Activated T-helper 1 cell treated with anti-CD3 and anti-CD28 coated beads, Interleukin-12 subunit alpha, Interleukin-12 subunit beta, Interleukin-2, Interleukin-4 antibody, amounts not matched to agents 30 ng/mL and 10 ng/mL and 1 ng/mL, durations not matched to agents 14 hours and 24 hours and 36 hours (primary cell): Measurements from ENCODE around the gene TMEM145. TPM values are rescaled to one million over a fixed set of nuclear protein-coding genes. Genes with fewer than 3 reads are reported as not detected.
"Not testable (repeated sequence)": the region's sequence is repeated elsewhere in the genome, so short reads cannot be mapped to it uniquely, and the experiment has no call there.

Experiments
- DNase-seq: peaks from one replicate; pipeline ENCODE4 v3.0.0; 2021; ENCODE audit warnings: low spot score
- H3K27ac Mint-ChIP-seq: one replicate; pipeline ENCODE4 v1.8.0; 2021; ENCODE audit warnings: mild to moderate bottlenecking, mixed read lengths
- H3K27me3 Mint-ChIP-seq: one replicate; pipeline ENCODE4 v1.8.0; 2022; ENCODE audit warnings: mild to moderate bottlenecking, moderate library complexity, mixed read lengths; ENCODE audit not compliant: insufficient read depth
- H3K36me3 Mint-ChIP-seq: one replicate; pipeline ENCODE4 v1.8.0; 2021; ENCODE audit warnings: low read depth, mixed read lengths
- H3K4me1 Mint-ChIP-seq: one replicate; pipeline ENCODE4 v1.8.0; 2021; ENCODE audit warnings: low read depth, mixed read lengths
- H3K4me3 Mint-ChIP-seq: one replicate; pipeline ENCODE4 v1.8.0; 2021; ENCODE audit warnings: mild to moderate bottlenecking, moderate library complexity, mixed read lengths
- H3K9me3 Mint-ChIP-seq: one replicate; pipeline ENCODE4 v1.8.0; 2021; ENCODE audit warnings: mixed read lengths
- intact Hi-C: fragments of 100-400 bp; cut with micrococcal nuclease; formaldehyde crosslinking; loops from one replicate; pipeline ENCODE4 v1.15.1; 2024
- total RNA-seq: library from RNA; stranded (reverse); gene quantifications from 2 replicates; pipeline ENCODE4 v1.2.3, GENCODE V29; 2022

TMEM145 gene
- total RNA-seq: 0.56 and 2.1 TPM in 2 replicates

DNA sequence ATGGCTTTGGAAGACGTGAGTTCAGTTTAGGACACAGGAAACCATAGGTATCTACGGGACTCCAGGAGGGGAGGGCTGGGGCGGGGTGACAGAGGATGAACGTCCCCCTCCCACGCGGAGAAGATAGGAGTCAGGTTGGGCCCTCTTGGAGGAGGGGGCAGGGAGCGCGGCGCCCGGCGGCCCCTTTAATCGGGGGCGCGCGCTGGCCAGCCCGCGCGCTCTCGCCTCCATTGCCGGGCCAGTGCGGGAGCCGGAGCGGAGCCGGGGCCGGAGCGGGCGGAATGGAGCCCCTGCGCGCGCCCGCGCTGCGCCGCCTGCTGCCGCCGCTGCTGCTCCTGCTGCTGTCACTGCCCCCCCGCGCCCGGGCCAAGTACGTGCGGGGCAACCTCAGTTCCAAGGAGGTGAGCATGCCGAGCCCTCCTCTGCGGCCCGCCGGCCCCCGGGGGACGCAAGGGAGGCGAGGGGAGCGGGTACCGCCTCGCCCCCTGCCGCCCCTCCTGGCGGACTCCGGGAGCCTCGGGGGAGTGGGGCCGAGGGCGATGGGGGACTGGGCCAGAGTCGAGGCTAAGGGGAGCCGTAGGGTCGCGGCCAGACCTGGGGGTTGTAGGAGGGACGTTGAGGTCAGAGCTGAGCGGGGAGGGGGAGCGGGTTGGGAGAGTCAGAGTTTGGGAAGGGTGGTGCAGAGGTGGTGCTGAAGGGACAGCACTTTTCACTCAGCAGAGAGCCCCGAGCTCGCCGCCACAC lies at the start of gene TMEM145:
Gene TMEM145, plus strand, starts transcription at position 214 of the 744 bp plus-strand sequence. Its CDS starts 68 bp downstream, at position 282.
- DNase-seq: peak; percentile 35
- Mint-ChIP-seq H3K4me1 (peaks cover 7% of the 10 kb centered on the region), H3K36me3 (no peaks in the 10 kb centered on the region), H3K9me3 (no peaks in the 10 kb centered on the region), H3K27me3 (peaks cover 44% of the 10 kb centered on the region), H3K27ac (no peak within 1 kb of the TSS), H3K4me3 (peak within 1 kb of the TSS; percentile 79)
- intact Hi-C loops: loop anchor here (1.0 kb wide), 2 partner anchors 11 to 12 kb away; partner anchors contain the start of genes MEGF8, PAFAH1B3 and PRR19

DNA sequence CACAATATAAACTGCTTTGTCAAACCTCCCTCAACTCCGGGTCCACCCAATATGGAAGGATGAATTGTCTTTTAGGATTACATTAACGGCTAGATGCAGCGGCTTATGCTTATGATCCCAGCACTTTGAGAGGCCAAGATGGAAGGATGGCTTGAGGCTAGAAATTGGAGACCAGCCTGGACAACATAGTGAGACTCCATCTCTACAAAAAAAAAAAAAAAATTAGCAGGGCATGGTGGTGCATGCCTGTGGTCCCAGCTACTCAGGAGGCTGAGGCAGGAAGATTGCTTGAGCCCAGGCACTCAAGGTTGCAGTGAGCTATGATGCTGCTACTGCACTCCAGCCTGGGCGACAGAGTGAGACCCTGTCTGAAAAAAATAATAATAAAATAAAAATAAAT lies 47.0 kb upstream of the TMEM145 start:
- DNase-seq, H3K27ac Mint-ChIP-seq, H3K27me3 Mint-ChIP-seq, intact Hi-C loops, H3K36me3 Mint-ChIP-seq, H3K9me3 Mint-ChIP-seq, H3K4me3 Mint-ChIP-seq: not testable (repeated sequence)
- H3K4me1 Mint-ChIP-seq: peaks cover 25% of the 10 kb centered on the region

DNA sequence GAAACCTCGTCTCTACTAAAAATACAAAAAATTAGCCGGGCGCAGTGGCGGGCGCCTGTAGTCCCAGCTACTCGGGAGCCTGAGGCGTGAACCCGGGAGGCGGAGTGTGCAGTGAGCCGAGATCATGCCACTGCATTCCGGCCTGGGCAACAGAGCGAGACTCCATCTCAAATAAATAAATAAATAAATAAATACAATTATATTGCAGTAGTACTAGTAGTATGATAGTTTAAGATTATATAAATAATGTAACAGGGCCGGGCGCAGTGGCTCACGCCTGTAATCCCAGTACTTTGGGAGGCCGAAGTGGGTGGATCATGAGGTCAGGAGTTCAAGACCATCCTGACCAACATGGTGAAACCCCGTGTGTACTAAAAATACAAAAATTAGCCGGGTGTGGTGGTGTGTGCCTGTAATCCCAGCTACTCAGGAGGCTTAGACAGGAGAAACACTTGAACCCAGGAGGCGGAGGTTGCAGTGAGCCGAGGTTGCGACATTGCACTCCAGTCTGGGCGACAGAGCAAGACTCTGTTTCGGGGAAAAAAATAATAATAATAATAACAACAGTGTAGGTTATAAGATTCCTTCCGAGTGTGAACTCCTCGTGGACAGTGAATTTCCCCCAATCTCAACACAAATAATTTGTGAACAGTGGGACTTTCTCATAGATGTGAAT lies 46.0 kb upstream of the TMEM145 start:
- peaks cover 30% of the 10 kb centered on the region for H3K4me1 Mint-ChIP-seq
- H3K4me3 Mint-ChIP-seq, DNase-seq, H3K36me3 Mint-ChIP-seq, H3K27me3 Mint-ChIP-seq, intact Hi-C loops, H3K9me3 Mint-ChIP-seq, H3K27ac Mint-ChIP-seq: not testable (repeated sequence)

- Mint-ChIP-seq H3K36me3 (peaks cover 6% of the 10 kb centered on the region), H3K9me3 (no peaks in the 10 kb centered on the region), H3K27me3 (no peaks in the 10 kb centered on the region), H3K4me1 (peaks cover 30% of the 10 kb centered on the region), H3K4me3 (no peak overlapping the region), H3K27ac (no peak overlapping the region)
- intact Hi-C loops: loop anchor here (1.0 kb wide), 6 partner anchors 12 to 407 kb away; partner anchors contain the start of genes DEDD2, ERF, PAFAH1B3 and PRR19
- no peak for DNase-seq
Observed at GRCh38 chr19:42267644-42268141, 45.4 kb upstream of the TMEM145 start.

- intact Hi-C loops: loop anchor here (1.0 kb wide), 6 partner anchors 13 to 408 kb away; partner anchors contain the start of genes DEDD2, ERF, PAFAH1B3 and PRR19
- DNase-seq: peak; percentile 99
- H3K36me3 Mint-ChIP-seq: peaks cover 6% of the 10 kb centered on the region
- no peak overlapping the region for H3K27ac Mint-ChIP-seq
- H3K4me1 Mint-ChIP-seq: peaks cover 30% of the 10 kb centered on the region
- H3K27me3 Mint-ChIP-seq: no peaks in the 10 kb centered on the region
- no peak overlapping the region for H3K4me3 Mint-ChIP-seq
- no peaks in the 10 kb centered on the region for H3K9me3 Mint-ChIP-seq
Observed at GRCh38 chr19:42268142-42268703, 44.9 kb upstream of the TMEM145 start.

- no peaks in the 10 kb centered on the region for H3K9me3 Mint-ChIP-seq
- intact Hi-C loops: loop anchor here (1.0 kb wide), 6 partner anchors 14 to 409 kb away; partner anchors contain the start of genes DEDD2, ERF, PAFAH1B3 and PRR19
- no peak within 1 kb of the TSS for H3K4me3 Mint-ChIP-seq
- peak; percentile 99 for DNase-seq
- peak within 1 kb of the TSS; percentile 99 for H3K27ac Mint-ChIP-seq
- peaks cover 10% of the 10 kb centered on the region for H3K36me3 Mint-ChIP-seq
- H3K27me3 Mint-ChIP-seq: no peaks in the 10 kb centered on the region
- H3K4me1 Mint-ChIP-seq: peaks cover 30% of the 10 kb centered on the region
Observed at GRCh38 chr19:42268704-42269477, 44.2 kb upstream of the TMEM145 start, which contains the start of gene CIC. CIC (plus strand) TSS chr19:42269252; CDS start chr19:42271784, 2,532 bp downstream.

- intact Hi-C loops: no loop called here
- H3K27me3 Mint-ChIP-seq: no peaks in the 10 kb centered on the region
- peaks cover 15% of the 10 kb centered on the region for H3K36me3 Mint-ChIP-seq
- peaks cover 33% of the 10 kb centered on the region for H3K4me1 Mint-ChIP-seq
- DNase-seq: no peak
- peak overlapping the region; percentile 99 for H3K27ac Mint-ChIP-seq
- no peaks in the 10 kb centered on the region for H3K9me3 Mint-ChIP-seq
- no peak overlapping the region for H3K4me3 Mint-ChIP-seq
Observed at GRCh38 chr19:42269478-42270345, 43.4 kb upstream of the TMEM145 start.

GRCh38 chr19:42270346-42271044 lies 42.6 kb upstream of the TMEM145 start:
- H3K9me3 Mint-ChIP-seq: no peaks in the 10 kb centered on the region
- no peaks in the 10 kb centered on the region for H3K27me3 Mint-ChIP-seq
- peak overlapping the region; percentile 99 for H3K27ac Mint-ChIP-seq
- H3K4me3 Mint-ChIP-seq: no peak overlapping the region
- DNase-seq: peak; percentile 59
- peaks cover 40% of the 10 kb centered on the region for H3K4me1 Mint-ChIP-seq
- H3K36me3 Mint-ChIP-seq: peaks cover 16% of the 10 kb centered on the region
- intact Hi-C loops: no loop called here

GRCh38 chr19:42271045-42271419 lies 42.1 kb upstream of the TMEM145 start:
- intact Hi-C loops: no loop called here
- DNase-seq: no peak
- H3K27ac Mint-ChIP-seq: peak overlapping the region; percentile 88
- H3K4me3 Mint-ChIP-seq: no peak overlapping the region
- H3K27me3 Mint-ChIP-seq: no peaks in the 10 kb centered on the region
- H3K9me3 Mint-ChIP-seq: no peaks in the 10 kb centered on the region
- H3K4me1 Mint-ChIP-seq: peaks cover 44% of the 10 kb centered on the region
- H3K36me3 Mint-ChIP-seq: peaks cover 20% of the 10 kb centered on the region

GRCh38 chr19:42271861-42272534 lies 41.1 kb upstream of the TMEM145 start:
- no peaks in the 10 kb centered on the region for H3K27me3 Mint-ChIP-seq
- DNase-seq: no peak
- no peaks in the 10 kb centered on the region for H3K9me3 Mint-ChIP-seq
- H3K4me1 Mint-ChIP-seq: peaks cover 54% of the 10 kb centered on the region
- no peak overlapping the region for H3K4me3 Mint-ChIP-seq
- peaks cover 23% of the 10 kb centered on the region for H3K36me3 Mint-ChIP-seq
- peak overlapping the region; percentile 88 for H3K27ac Mint-ChIP-seq
- intact Hi-C loops: no loop called here

DNA sequence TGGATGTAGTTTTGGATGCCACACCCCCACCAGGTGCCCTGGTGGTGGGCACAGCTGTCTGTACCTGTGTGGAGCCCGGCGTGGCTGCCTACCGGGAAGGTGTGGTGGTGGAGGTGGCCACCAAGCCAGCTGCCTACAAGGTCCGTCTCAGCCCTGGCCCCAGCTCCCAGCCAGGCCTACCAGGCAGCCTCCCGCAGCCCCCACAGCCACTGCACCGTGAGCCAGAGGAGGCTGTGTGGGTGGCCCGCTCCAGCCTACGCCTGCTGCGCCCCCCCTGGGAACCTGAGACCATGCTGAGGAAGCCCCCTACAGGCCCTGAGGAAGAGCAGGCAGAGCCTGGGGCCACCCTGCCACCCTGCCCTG lies 40.6 kb upstream of the TMEM145 start:
- H3K4me1 Mint-ChIP-seq: peaks cover 57% of the 10 kb centered on the region
- no peak overlapping the region for H3K4me3 Mint-ChIP-seq
- intact Hi-C loops: no loop called here
- H3K9me3 Mint-ChIP-seq: no peaks in the 10 kb centered on the region
- DNase-seq: no peak
- H3K36me3 Mint-ChIP-seq: peaks cover 23% of the 10 kb centered on the region
- H3K27me3 Mint-ChIP-seq: no peaks in the 10 kb centered on the region
- no peak overlapping the region for H3K27ac Mint-ChIP-seq
